GM12874 (cell line): Measurements from ENCODE around the gene ACTN1.

Source experiments
- CTCF ChIP-seq: IDR thresholded peaks from 2 replicates; pipeline ENCODE4 v1.5.1; 2011; ENCODE audit warnings: low read depth, mild to moderate bottlenecking, control low read depth, low read length, moderate library complexity; ENCODE audit not compliant: insufficient read depth

The ACTN1 gene

DNA sequence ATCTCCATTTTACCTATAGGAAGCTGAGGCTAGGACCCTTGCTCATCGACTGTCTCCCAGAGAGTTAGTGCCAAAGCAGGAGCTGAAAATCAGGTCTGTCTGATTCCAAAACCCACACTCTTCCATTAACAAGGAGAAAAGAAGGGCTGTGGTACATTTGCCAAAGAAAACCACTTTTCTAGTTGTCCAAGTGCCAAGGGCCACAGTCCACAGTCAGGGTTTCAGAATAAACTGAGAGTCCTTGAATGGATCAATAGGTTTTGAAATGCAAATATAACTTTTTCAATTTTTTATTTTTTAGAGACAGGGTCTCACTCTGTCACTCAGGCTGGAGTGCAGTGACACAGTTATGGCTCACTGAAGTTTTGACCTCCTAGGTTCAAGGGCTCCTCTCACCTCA, 130.8 kb downstream of the ACTN1 start:
- no peak for TF ChIP-seq CTCF

DNA sequence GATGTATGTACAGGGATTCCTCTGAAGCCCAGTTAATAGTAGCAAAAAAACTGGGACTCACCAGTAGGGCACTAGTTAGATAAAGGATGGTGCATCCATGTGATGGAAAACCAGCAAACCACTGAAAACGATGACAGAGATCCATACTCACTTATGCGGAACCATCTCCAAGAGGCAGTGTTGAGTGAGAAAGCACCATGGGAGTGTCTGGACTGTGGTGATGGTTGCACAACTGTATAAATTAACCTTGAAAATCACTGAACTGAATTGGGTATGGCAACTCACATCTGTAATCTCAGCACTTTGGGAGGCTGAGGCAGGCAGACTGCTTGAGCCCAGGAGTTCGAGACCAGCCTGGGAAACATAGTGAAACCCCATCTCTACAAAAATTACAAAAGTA, 132.6 kb downstream of the ACTN1 start:
- no peak for TF ChIP-seq CTCF

DNA sequence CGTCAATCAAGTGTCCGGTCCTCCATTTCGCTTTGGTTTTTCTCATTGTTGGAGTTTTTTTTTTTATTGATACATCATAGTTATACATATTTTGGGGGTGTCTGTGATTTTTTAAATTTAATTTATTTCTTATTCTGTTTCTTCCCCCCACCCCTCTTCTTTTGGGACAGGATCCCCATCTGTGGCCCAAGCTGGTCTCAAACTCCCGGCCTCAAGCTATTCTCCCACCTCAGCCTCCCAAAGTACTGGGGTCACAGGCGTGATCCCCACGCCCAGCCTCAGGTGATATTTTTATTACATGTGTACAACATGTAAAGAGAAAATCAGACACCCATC, 134.9 kb downstream of the ACTN1 start:
- TF ChIP-seq CTCF, result no peak

- peak; percentile 89 for TF ChIP-seq CTCF
Observed at GRCh38 chr14:68843471-68844209, 135.5 kb downstream of the ACTN1 start.

- no peak for TF ChIP-seq CTCF
Observed at GRCh38 chr14:68842298-68842697, 136.8 kb downstream of the ACTN1 start.

GRCh38 chr14:68841016-68841809, 137.9 kb downstream of the ACTN1 start:
- TF ChIP-seq CTCF, result no peak

- no peak for TF ChIP-seq CTCF
Observed at GRCh38 chr14:68840454-68840853, 138.6 kb downstream of the ACTN1 start.
